ENCODE measurements around the gene CRLF3. TPM values are rescaled to one million over a fixed set of nuclear protein-coding genes. Genes with fewer than 3 reads are reported as not detected.
"Not testable (repeated sequence)": the region's sequence is repeated elsewhere in the genome, so short reads cannot be mapped to it uniquely, and the experiment has no call there.

CRLF3 gene
- total RNA-seq, 3 donors from 2014 or later = 15.4 to 18.7 (median 17.7) TPM

DNA sequence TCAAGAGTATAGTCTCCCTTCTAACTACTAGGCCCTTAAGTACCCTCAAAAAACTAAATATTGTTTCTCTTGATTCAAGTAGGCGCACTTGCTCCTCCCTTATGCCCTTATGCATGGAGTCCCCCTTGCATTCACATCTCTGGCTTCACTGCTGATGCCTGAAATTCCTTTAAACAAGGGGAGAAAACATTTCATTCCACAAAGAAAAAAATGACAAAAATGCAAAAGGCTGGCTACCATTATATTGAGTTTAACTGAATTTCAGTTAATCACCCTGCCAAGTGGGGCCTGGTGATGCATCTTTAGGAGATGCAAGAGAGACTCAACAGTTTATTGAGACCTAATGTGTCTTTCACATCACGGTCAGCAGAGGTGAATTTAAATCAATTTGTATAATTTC is 35.6 kb downstream of the CRLF3 start:
- H3K9me3 ChIP-seq = no peaks in the 10 kb centered on the region
- H3K4me3 ChIP-seq = no peak overlapping the region
- no peaks in the 10 kb centered on the region for H3K36me3 ChIP-seq
- intact Hi-C loops (cut with DNase I; ENCODE audit: low total_unique reads) = no loop called here
- H3K4me1 ChIP-seq = no peaks in the 10 kb centered on the region
- no peaks in the 10 kb centered on the region for H3K27me3 ChIP-seq
- DNase-seq (ENCODE audit: low spot score in 2 of 2) = no peak
- TF ChIP-seq POLR2A (IDR thresholded peaks at IDR 0.05) = no peak
- no peak for TF ChIP-seq POLR2AphosphoS5 (IDR thresholded peaks at IDR 0.05)
- TF ChIP-seq, protein P1, sequence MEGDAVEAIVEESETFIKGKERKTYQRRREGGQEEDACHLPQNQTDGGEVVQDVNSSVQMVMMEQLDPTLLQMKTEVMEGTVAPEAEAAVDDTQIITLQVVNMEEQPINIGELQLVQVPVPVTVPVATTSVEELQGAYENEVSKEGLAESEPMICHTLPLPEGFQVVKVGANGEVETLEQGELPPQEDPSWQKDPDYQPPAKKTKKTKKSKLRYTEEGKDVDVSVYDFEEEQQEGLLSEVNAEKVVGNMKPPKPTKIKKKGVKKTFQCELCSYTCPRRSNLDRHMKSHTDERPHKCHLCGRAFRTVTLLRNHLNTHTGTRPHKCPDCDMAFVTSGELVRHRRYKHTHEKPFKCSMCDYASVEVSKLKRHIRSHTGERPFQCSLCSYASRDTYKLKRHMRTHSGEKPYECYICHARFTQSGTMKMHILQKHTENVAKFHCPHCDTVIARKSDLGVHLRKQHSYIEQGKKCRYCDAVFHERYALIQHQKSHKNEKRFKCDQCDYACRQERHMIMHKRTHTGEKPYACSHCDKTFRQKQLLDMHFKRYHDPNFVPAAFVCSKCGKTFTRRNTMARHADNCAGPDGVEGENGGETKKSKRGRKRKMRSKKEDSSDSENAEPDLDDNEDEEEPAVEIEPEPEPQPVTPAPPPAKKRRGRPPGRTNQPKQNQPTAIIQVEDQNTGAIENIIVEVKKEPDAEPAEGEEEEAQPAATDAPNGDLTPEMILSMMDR (IDR thresholded peaks at IDR 0.05) = no peak
- no peak overlapping the region for H3K27ac ChIP-seq

DNA sequence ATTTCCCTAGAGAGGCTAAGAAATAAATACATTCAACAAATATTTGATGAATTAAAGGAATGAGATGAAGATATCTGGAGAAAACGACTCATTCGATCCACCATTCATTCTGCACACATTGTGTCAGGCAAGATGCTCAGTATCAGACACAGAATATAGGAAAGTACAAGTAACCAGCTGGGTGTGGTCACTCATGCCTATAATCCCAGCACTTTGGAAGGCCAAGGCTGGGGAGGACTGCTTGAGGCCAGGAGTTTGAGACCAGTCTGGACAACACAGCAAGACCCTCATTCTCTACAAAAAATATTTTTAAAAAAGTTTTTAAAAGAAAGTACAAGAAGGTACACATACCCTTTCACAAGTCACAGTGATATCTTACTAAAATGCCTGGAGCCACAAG is 42.3 kb downstream of the CRLF3 start:
- Histone ChIP-seq H3K4me1 (no peaks in the 10 kb centered on the region), H3K4me3 (no peak overlapping the region), H3K9me3 (no peaks in the 10 kb centered on the region), H3K27me3 (no peaks in the 10 kb centered on the region), H3K36me3 (no peaks in the 10 kb centered on the region), H3K27ac (no peak overlapping the region)
- DNase-seq (ENCODE audit: low spot score in 2 of 2) = no peak
- intact Hi-C loops (cut with DNase I; ENCODE audit: low total_unique reads) = no loop called here
- TF ChIP-seq, protein P1 (IDR thresholded peaks at IDR 0.05) = no peak
- TF ChIP-seq POLR2A (IDR thresholded peaks at IDR 0.05) (no peak), POLR2AphosphoS5 (IDR thresholded peaks at IDR 0.05) (no peak)

DNA sequence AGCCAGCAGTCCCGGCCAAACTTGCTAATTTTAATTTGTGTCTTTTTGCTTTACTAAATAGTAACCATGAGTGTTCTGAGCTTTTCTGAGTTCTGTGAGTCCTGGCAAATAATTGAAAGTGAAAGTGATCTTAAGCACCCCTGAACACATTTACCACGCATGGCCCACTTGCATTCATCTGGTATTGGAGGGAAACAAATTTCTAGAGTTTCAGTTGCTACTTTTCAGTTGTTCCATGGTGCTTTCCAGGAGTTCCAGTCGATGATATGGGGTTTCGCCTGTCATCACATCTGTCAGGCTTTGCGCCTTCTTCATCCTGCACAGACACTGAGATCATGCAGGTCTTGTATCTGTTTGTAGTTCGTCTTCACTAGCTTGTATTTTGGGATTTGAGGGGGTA is 44.1 kb downstream of the CRLF3 start:
- Histone ChIP-seq H3K27ac (no peak overlapping the region), H3K4me1 (no peaks in the 10 kb centered on the region), H3K4me3 (no peak overlapping the region), H3K27me3 (no peaks in the 10 kb centered on the region), H3K36me3 (no peaks in the 10 kb centered on the region), H3K9me3 (no peaks in the 10 kb centered on the region)
- DNase-seq (ENCODE audit: low spot score in 2 of 2) = no peak
- TF ChIP-seq POLR2AphosphoS5 (IDR thresholded peaks at IDR 0.05) = no peak
- TF ChIP-seq, protein P1 (IDR thresholded peaks at IDR 0.05) = no peak
- no peak for TF ChIP-seq POLR2A (IDR thresholded peaks at IDR 0.05)
- intact Hi-C loops (cut with DNase I; ENCODE audit: low total_unique reads) = no loop called here

DNA sequence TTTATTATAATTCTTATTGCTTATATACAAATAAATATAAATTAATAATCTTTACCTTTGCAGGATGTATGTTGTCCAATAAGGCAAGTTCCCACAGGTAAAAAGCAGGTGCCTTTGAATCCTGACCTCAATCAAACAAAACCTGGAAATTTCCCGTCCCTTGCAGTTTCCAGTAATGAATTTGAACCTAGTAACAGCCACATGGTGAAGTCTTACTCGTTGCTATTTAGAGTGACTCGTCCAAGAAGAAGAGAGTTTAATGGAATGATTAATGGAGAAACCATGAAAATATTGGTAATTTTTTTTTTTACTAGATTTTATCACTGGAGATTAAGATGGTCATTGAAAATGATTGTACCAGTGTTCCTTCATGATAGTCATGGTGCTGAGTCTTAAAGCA is 55.7 kb downstream of the CRLF3 start:
- H3K27me3 ChIP-seq; H3K36me3 ChIP-seq; H3K4me1 ChIP-seq; DNase-seq (ENCODE audit: low spot score in 2 of 2); H3K27ac ChIP-seq; H3K9me3 ChIP-seq; intact Hi-C loops (cut with DNase I; ENCODE audit: low total_unique reads); H3K4me3 ChIP-seq: not testable (repeated sequence)

DNA sequence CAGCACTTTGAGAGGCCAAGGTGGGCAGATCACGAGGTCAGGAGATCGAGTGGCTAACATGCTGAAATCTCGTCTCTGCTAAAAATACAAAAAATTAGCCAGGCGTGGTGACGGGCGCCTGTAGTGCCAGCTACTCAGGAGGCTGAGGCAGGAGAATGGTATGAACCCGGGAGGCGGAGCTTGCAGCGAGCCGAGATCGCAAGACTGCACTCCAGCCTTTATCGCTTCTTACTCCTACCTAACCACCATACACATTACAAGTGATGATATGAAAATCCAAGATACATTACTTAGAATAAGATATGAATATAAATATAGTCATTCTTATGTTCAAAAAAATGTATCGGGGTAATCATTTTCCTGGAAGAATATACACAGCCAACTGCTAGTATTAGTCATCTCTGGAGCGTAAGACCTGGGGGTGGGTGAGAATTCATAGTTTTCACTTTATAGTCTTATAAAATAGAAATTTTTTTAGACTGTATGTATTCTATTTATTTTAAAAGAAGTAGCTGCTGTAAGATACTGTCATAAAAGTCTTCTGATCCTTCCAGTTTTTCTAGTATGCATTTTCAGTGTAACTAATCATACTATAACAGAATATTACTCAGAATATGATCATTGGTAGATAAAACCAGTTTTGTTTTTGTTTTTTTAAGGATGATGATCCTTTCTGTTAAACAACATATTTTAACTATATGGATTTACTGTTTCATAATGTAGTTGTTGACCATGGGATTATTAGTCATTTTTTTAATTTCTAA is 56.7 kb downstream of the CRLF3 start:
- H3K4me1 ChIP-seq; intact Hi-C loops (cut with DNase I; ENCODE audit: low total_unique reads): not testable (repeated sequence)

DNA sequence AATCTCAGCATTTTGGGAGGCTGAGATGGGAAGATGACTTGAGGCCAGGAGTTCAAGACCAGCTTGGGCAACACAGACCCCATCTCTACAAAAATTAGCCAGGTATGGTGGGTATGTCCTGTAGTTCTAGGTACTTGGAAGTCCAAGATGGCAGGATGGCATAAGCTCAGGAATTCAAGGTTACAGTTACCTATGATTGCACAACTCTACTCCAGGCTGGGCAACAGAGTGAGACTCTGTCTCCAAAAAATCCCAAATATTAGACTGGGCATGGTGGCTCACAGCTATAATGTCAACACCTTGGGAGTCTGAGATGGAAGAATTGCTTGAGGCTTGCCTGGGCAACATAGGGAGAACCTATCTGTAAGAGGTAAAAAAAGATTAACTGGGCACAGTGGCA is 63.4 kb downstream of the CRLF3 start:
- Histone ChIP-seq H3K4me3 (no peak overlapping the region), H3K27ac (no peak overlapping the region), H3K27me3 (no peaks in the 10 kb centered on the region), H3K9me3 (no peaks in the 10 kb centered on the region), H3K4me1 (no peaks in the 10 kb centered on the region), H3K36me3 (no peaks in the 10 kb centered on the region)
- intact Hi-C loops (cut with DNase I; ENCODE audit: low total_unique reads) = no loop called here
- TF ChIP-seq POLR2AphosphoS5 (IDR thresholded peaks at IDR 0.05) (no peak), POLR2A (IDR thresholded peaks at IDR 0.05) (no peak)
- TF ChIP-seq, protein P1 (IDR thresholded peaks at IDR 0.05) = no peak
- DNase-seq (ENCODE audit: low spot score in 2 of 2) = no peak

More for the DNA sequence above, 56.7 kb downstream of the CRLF3 start:
- not testable (repeated sequence) for DNase-seq (ENCODE audit: low spot score in 2 of 2); H3K27me3 ChIP-seq; H3K36me3 ChIP-seq; H3K9me3 ChIP-seq; H3K4me3 ChIP-seq; H3K27ac ChIP-seq

DNA sequence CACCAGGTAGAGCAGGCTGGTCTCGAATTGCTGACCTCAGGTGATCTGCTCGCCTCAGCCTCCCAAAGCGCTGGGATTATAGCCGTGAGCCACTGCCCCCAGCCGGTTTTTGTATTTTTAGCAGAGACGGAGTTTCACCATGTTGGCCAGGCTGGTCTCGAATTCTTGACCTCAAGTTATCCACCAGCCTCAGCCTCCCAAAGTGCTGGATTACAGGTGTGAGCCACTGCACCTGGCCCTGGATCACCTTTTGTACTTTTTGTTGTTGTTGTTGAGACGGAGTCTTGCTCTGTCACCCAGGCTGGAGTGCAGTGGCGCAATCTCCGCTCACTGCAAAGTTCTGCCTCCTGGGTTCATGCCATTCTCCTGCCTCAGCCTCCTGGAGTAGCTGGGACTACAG is 71.2 kb downstream of the CRLF3 start:
- intact Hi-C loops (cut with DNase I; ENCODE audit: low total_unique reads) = not testable (repeated sequence)

DNA sequence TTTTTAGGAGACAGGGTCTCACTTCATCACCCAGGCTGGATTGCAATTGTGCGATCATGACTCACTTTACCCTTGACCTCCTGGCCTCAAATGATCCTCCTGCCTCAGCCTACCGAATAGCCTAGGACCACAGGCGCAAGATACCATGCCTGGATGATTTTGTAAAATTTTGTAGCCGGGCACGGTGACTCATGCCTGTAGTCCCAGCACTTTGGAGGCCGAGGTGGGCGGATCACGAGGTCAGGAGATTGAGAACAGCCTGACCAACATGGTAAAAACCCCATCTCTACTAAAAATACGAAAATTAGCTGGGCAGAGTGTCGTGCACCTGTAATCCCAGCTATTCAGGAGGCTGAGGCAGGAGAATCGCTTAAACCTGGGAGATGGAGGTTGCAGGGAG is 73.5 kb downstream of the CRLF3 start:
- DNase-seq (ENCODE audit: low spot score in 2 of 2); intact Hi-C loops (cut with DNase I; ENCODE audit: low total_unique reads); H3K4me3 ChIP-seq; H3K4me1 ChIP-seq; H3K9me3 ChIP-seq; H3K27ac ChIP-seq; H3K27me3 ChIP-seq; H3K36me3 ChIP-seq: not testable (repeated sequence)

More for the DNA sequence above, 71.2 kb downstream of the CRLF3 start:
- H3K36me3 ChIP-seq; H3K4me1 ChIP-seq; H3K9me3 ChIP-seq; H3K27ac ChIP-seq; H3K4me3 ChIP-seq; DNase-seq (ENCODE audit: low spot score in 2 of 2); H3K27me3 ChIP-seq: not testable (repeated sequence)

DNA sequence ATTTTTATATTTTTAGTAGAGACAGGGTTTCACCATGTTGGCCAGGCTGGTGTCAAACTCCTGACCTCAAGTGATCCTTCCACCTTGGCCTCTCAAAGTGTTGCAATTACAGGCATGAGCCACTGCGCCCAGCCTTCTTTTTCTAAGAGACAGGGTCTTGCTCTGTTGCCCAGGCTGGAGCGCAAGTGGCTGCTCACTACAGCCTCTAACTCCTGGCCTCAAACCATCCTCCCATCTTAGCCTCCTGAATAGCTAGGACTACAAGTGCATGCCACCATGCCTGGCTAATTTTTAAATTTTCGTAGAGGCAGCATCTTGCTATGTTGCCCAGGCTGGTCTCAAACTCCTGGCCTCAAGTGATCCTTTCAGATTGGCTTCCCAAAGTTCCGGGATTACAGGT is 76.9 kb downstream of the CRLF3 start:
- H3K27ac ChIP-seq; H3K27me3 ChIP-seq; H3K9me3 ChIP-seq; intact Hi-C loops (cut with DNase I; ENCODE audit: low total_unique reads); DNase-seq (ENCODE audit: low spot score in 2 of 2); H3K4me3 ChIP-seq; H3K4me1 ChIP-seq; H3K36me3 ChIP-seq: not testable (repeated sequence)
